Osteoblast (primary cell): Measurements from ENCODE around the gene BIRC6. TPM values are rescaled to one million over a fixed set of nuclear protein-coding genes. Genes with fewer than 3 reads are reported as not detected.
"Not testable (repeated sequence)": the region's sequence is repeated elsewhere in the genome, so short reads cannot be mapped to it uniquely, and the experiment has no call there.

Experiments
- DNase-seq: peaks from one replicate; pipeline ENCODE4 v3.0.0; 2011; ENCODE audit warnings: low spot score, mixed read lengths; ENCODE audit not compliant: insufficient read length; ENCODE audit errors: missing footprints
- H2AFZ ChIP-seq: 2 replicates; pipeline ENCODE4 v1.6.0; 2011; ENCODE audit warnings: mild to moderate bottlenecking, low read length
- H3K27ac ChIP-seq: 2 replicates; pipeline ENCODE4 v1.5.1; 2011; ENCODE audit warnings: mild to moderate bottlenecking, low read depth, low read length, moderate library complexity
- H3K27me3 ChIP-seq: 2 replicates; pipeline ENCODE4 v1.6.0; 2012; ENCODE audit warnings: mild to moderate bottlenecking, control low read depth, inconsistent platforms, low read length, moderate library complexity; ENCODE audit not compliant: insufficient read depth
- H3K36me3 ChIP-seq: 2 replicates; pipeline ENCODE4 v1.5.1; 2011; ENCODE audit warnings: mild to moderate bottlenecking, low read length, control low read depth, moderate library complexity; ENCODE audit not compliant: insufficient read depth
- H3K4me1 ChIP-seq: 2 replicates; pipeline ENCODE4 v1.5.1; 2011; ENCODE audit warnings: mild to moderate bottlenecking, low read length, control low read depth, moderate library complexity; ENCODE audit not compliant: insufficient read depth
- H3K4me2 ChIP-seq: 2 replicates; pipeline ENCODE4 v1.6.0; 2011; ENCODE audit warnings: mild to moderate bottlenecking, low read length; ENCODE audit not compliant: insufficient read depth
- H3K4me3 ChIP-seq: fragments of 200-600 bp; sonication (generic); 3 replicates; pipeline ENCODE4 v1.5.1; 2012; ENCODE audit warnings: mild to moderate bottlenecking, low read length, inconsistent platforms; ENCODE audit not compliant: insufficient read depth
- H3K79me2 ChIP-seq: 2 replicates; pipeline ENCODE4 v1.6.0; 2012; ENCODE audit warnings: mild to moderate bottlenecking, low read length, control low read depth, inconsistent platforms; ENCODE audit not compliant: insufficient read depth
- H3K9me3 ChIP-seq: 2 replicates; pipeline ENCODE4 v1.5.1; 2011; ENCODE audit warnings: low read depth, low read length, control low read depth
- H4K20me1 ChIP-seq: 2 replicates; pipeline ENCODE4 v1.6.0; 2012; ENCODE audit warnings: mild to moderate bottlenecking, low read length, control low read depth; ENCODE audit not compliant: insufficient read depth
- CTCF ChIP-seq: IDR thresholded peaks from 2 replicates; pipeline ENCODE4 v1.5.1; 2011; ENCODE audit warnings: mild to moderate bottlenecking, low read depth, low read length, moderate library complexity; ENCODE audit errors: extremely low read depth
- total RNA-seq: library from RNA; depleted of rRNA; stranded (reverse); fragments of >200 nt; gene quantifications from 2 replicates; pipeline ENCODE4 v1.2.3, GENCODE V29; 2012

The BIRC6 gene
- total RNA-seq, 1 donor: 144 TPM

GRCh38 chr2:32532341-32532740, 175.5 kb downstream of the BIRC6 start:
- DNase-seq: no peak
- no peak overlapping the region for H3K4me2 ChIP-seq
- no peak overlapping the region for H2AFZ ChIP-seq
- H4K20me1 ChIP-seq: no peaks in the 10 kb centered on the region
- no peak overlapping the region for H3K4me3 ChIP-seq
- H3K36me3 ChIP-seq: peaks cover 30% of the 10 kb centered on the region
- H3K79me2 ChIP-seq: peaks cover 2% of the 10 kb centered on the region
- H3K27me3 ChIP-seq: no peaks in the 10 kb centered on the region
- no peaks in the 10 kb centered on the region for H3K4me1 ChIP-seq
- H3K9me3 ChIP-seq: no peaks in the 10 kb centered on the region
- no peak for TF ChIP-seq CTCF
- H3K27ac ChIP-seq: no peak overlapping the region

GRCh38 chr2:32532961-32533360, 176.1 kb downstream of the BIRC6 start:
- H3K4me3 ChIP-seq: no peak overlapping the region
- TF ChIP-seq CTCF: no peak
- peaks cover 4% of the 10 kb centered on the region for H3K79me2 ChIP-seq
- H3K36me3 ChIP-seq: peaks cover 24% of the 10 kb centered on the region
- H2AFZ ChIP-seq: no peak overlapping the region
- H3K27me3 ChIP-seq: no peaks in the 10 kb centered on the region
- H3K4me2 ChIP-seq: no peak overlapping the region
- no peaks in the 10 kb centered on the region for H3K4me1 ChIP-seq
- H3K9me3 ChIP-seq: no peaks in the 10 kb centered on the region
- H4K20me1 ChIP-seq: no peaks in the 10 kb centered on the region
- no peak for DNase-seq
- H3K27ac ChIP-seq: no peak overlapping the region

- H4K20me1 ChIP-seq: no peaks in the 10 kb centered on the region
- no peaks in the 10 kb centered on the region for H3K4me1 ChIP-seq
- H2AFZ ChIP-seq: no peak overlapping the region
- no peaks in the 10 kb centered on the region for H3K27me3 ChIP-seq
- peaks cover 9% of the 10 kb centered on the region for H3K79me2 ChIP-seq
- TF ChIP-seq CTCF: no peak
- peaks cover 18% of the 10 kb centered on the region for H3K36me3 ChIP-seq
- no peak overlapping the region for H3K27ac ChIP-seq
- H3K4me2 ChIP-seq: no peak overlapping the region
- no peak overlapping the region for H3K4me3 ChIP-seq
- DNase-seq: no peak
- H3K9me3 ChIP-seq: no peaks in the 10 kb centered on the region
Measured at GRCh38 chr2:32534831-32535230, 178.0 kb downstream of the BIRC6 start.

- no peak for TF ChIP-seq CTCF
Measured at GRCh38 chr2:32538735-32539134, 181.9 kb downstream of the BIRC6 start.

GRCh38 chr2:32552483-32552882, 195.7 kb downstream of the BIRC6 start:
- H3K79me2 ChIP-seq, H3K4me2 ChIP-seq, H3K4me1 ChIP-seq, H3K9me3 ChIP-seq, DNase-seq, H3K27me3 ChIP-seq, H3K27ac ChIP-seq, H4K20me1 ChIP-seq, H3K4me3 ChIP-seq, H2AFZ ChIP-seq: not testable (repeated sequence)
- peaks cover 11% of the 10 kb centered on the region for H3K36me3 ChIP-seq

More at GRCh38 chr2:32538735-32539134, 181.9 kb downstream of the BIRC6 start:
- DNase-seq: no peak
- H3K4me1 ChIP-seq: no peaks in the 10 kb centered on the region
- H3K4me2 ChIP-seq: no peak overlapping the region
- H4K20me1 ChIP-seq: no peaks in the 10 kb centered on the region
- peaks cover 10% of the 10 kb centered on the region for H3K79me2 ChIP-seq
- peaks cover 7% of the 10 kb centered on the region for H3K36me3 ChIP-seq
- no peak overlapping the region for H3K27ac ChIP-seq
- no peaks in the 10 kb centered on the region for H3K27me3 ChIP-seq
- H2AFZ ChIP-seq: no peak overlapping the region
- no peaks in the 10 kb centered on the region for H3K9me3 ChIP-seq
- H3K4me3 ChIP-seq: no peak overlapping the region
